MM.1S (cell line): ENCODE results near the gene DHX29.
"Not testable (repeated sequence)": the region's sequence is repeated elsewhere in the genome, so short reads cannot be mapped to it uniquely, and the experiment has no call there.

Experiments used
- DNase-seq: peaks from one replicate; pipeline ENCODE4 v3.0.0-alpha.2; 2015
- H2AFZ ChIP-seq: fragments of 300-600 bp; sonication (generic); 2 replicates; pipeline ENCODE4 v1.6.0; 2016; ENCODE audit warnings: antibody characterized with exemption, low read length
- H3F3A ChIP-seq: fragments of 300-600 bp; sonication (generic); 2 replicates; pipeline ENCODE4 v1.6.1; 2016; ENCODE audit warnings: mild to moderate bottlenecking, antibody characterized with exemption, low read length, moderate library complexity, mixed read lengths; ENCODE audit not compliant: insufficient read depth
- H3K27ac ChIP-seq: fragments of 300-600 bp; sonication (generic); 2 replicates; pipeline ENCODE4 v1.5.1; 2016; ENCODE audit warnings: mild to moderate bottlenecking, low read length
- H3K27me3 ChIP-seq: fragments of 300-600 bp; sonication (generic); replicated peaks from 2 replicates; pipeline ENCODE4 v1.6.0; 2016; ENCODE audit warnings: low read length; ENCODE audit not compliant: insufficient read depth
- H3K36me3 ChIP-seq: fragments of 300-600 bp; sonication (generic); replicated peaks from 2 replicates; pipeline ENCODE4 v1.6.1; 2016; ENCODE audit warnings: mild to moderate bottlenecking, low read length, mixed read lengths; ENCODE audit not compliant: insufficient read depth
- H3K4me1 ChIP-seq: fragments of 300-600 bp; sonication (generic); 2 replicates; pipeline ENCODE4 v1.6.1; 2016; ENCODE audit warnings: low read length, mixed read lengths
- H3K4me2 ChIP-seq: fragments of 300-600 bp; sonication (generic); 2 replicates; pipeline ENCODE4 v1.6.0; 2016; ENCODE audit warnings: low read depth, low read length
- H3K4me3 ChIP-seq: fragments of 300-600 bp; sonication (generic); 2 replicates; pipeline ENCODE4 v1.5.1; 2016; ENCODE audit warnings: low read length, mixed read lengths
- H3K79me2 ChIP-seq: fragments of 300-600 bp; sonication (generic); 2 replicates; pipeline ENCODE4 v1.6.1; 2016; ENCODE audit warnings: mixed run types, low read length, mixed read lengths
- H3K9ac ChIP-seq: fragments of 300-600 bp; sonication (generic); 2 replicates; pipeline ENCODE4 v1.6.1; 2016; ENCODE audit warnings: low read length, mixed read lengths
- H3K9me2 ChIP-seq: fragments of 300-600 bp; sonication (generic); replicated peaks from 2 replicates; pipeline ENCODE4 v1.6.1; 2016; ENCODE audit warnings: mild to moderate bottlenecking, low read length, mixed read lengths; ENCODE audit not compliant: insufficient read depth
- H3K9me3 ChIP-seq: fragments of 300-600 bp; sonication (generic); replicated peaks from 2 replicates; pipeline ENCODE4 v1.6.1; 2016; ENCODE audit warnings: mild to moderate bottlenecking, low read length, mixed read lengths; ENCODE audit not compliant: insufficient read depth
- H4K20me1 ChIP-seq: fragments of 300-600 bp; sonication (generic); 2 replicates; pipeline ENCODE4 v1.6.1; 2016; ENCODE audit warnings: mild to moderate bottlenecking, low read length, moderate library complexity, mixed read lengths; ENCODE audit not compliant: insufficient read depth
- CTCF ChIP-seq: fragments of 300-600 bp; sonication (generic); IDR thresholded peaks from 2 replicates; pipeline ENCODE4 v1.5.1; 2016; ENCODE audit warnings: antibody characterized with exemption, low read length, mixed read lengths
- EZH2 ChIP-seq: fragments of 300-600 bp; sonication (generic); optimal IDR thresholded peaks from 2 replicates; pipeline ENCODE3; 2017; ENCODE audit warnings: low read depth, mild to moderate bottlenecking, antibody characterized with exemption, low read length, mixed read lengths
- EZH2phosphoT487 ChIP-seq: fragments of 300-600 bp; sonication (generic); IDR thresholded peaks from 2 replicates; pipeline ENCODE4 v1.6.1; 2018; ENCODE audit warnings: antibody characterized with exemption, low read length

The DHX29 gene

GRCh38 chr5:55319491-55319890, 12.0 kb upstream of the DHX29 start:
- H3K36me3 ChIP-seq = no peaks in the 10 kb centered on the region; the same call in 1 of the 2 replicates
- H3K4me2 ChIP-seq = no peak overlapping the region
- H3K79me2 ChIP-seq = peaks cover 94% of the 10 kb centered on the region
- H3K4me3 ChIP-seq = no peak overlapping the region
- peaks cover 22% of the 10 kb centered on the region; the same call in 1 of the 2 replicates for H4K20me1 ChIP-seq
- no peak overlapping the region for H3K27ac ChIP-seq
- DNase-seq = no peak
- H3K9me2 ChIP-seq = no peaks in the 10 kb centered on the region
- H3K9ac ChIP-seq = no peak overlapping the region
- H3K27me3 ChIP-seq = no peaks in the 10 kb centered on the region
- no peak overlapping the region for H2AFZ ChIP-seq
- no peaks in the 10 kb centered on the region for H3K4me1 ChIP-seq
- TF ChIP-seq EZH2phosphoT487 (no peak), EZH2 (no peak), CTCF (no peak)
- H3F3A ChIP-seq = no peaks in the 10 kb centered on the region
- H3K9me3 ChIP-seq = no peaks in the 10 kb centered on the region

- not testable (repeated sequence) for H3K27ac ChIP-seq, H2AFZ ChIP-seq, H3K36me3 ChIP-seq, H3K9me3 ChIP-seq, DNase-seq, H3K27me3 ChIP-seq, H3K9me2 ChIP-seq, H3F3A ChIP-seq, H3K4me1 ChIP-seq, H3K9ac ChIP-seq, H3K4me3 ChIP-seq, H3K4me2 ChIP-seq
- peaks cover 31% of the 10 kb centered on the region; the same call in 1 of the 2 replicates for H4K20me1 ChIP-seq
- peaks cover 98% of the 10 kb centered on the region for H3K79me2 ChIP-seq
These were observed 10.7 kb upstream of the DHX29 start for GRCh38 chr5:55318237-55318636.

GRCh38 chr5:55316837-55317236, 9.3 kb upstream of the DHX29 start:
- Histone ChIP-seq H2AFZ (no peak overlapping the region), H3K4me3 (no peak overlapping the region), H3K4me1 (no peaks in the 10 kb centered on the region), H3F3A (no peaks in the 10 kb centered on the region), H4K20me1 (peaks cover 31% of the 10 kb centered on the region; the same call in 1 of the 2 replicates), H3K9me2 (no peaks in the 10 kb centered on the region), H3K36me3 (no peaks in the 10 kb centered on the region; the same call in 1 of the 2 replicates), H3K9ac (no peak overlapping the region), H3K27me3 (no peaks in the 10 kb centered on the region), H3K27ac (no peak overlapping the region), H3K9me3 (no peaks in the 10 kb centered on the region), H3K79me2 (peaks cover 99% of the 10 kb centered on the region), H3K4me2 (no peak overlapping the region)
- TF ChIP-seq CTCF (no peak), EZH2 (no peak), EZH2phosphoT487 (no peak)
- DNase-seq = no peak

- Histone ChIP-seq H3K9ac (no peak overlapping the region), H2AFZ (no peak overlapping the region), H3K4me3 (no peak overlapping the region), H3K79me2 (peaks cover 99% of the 10 kb centered on the region), H3K4me2 (no peak overlapping the region), H3K9me2 (no peaks in the 10 kb centered on the region), H3K27ac (no peak overlapping the region), H4K20me1 (peaks cover 32% of the 10 kb centered on the region; the same call in 1 of the 2 replicates), H3F3A (no peaks in the 10 kb centered on the region), H3K36me3 (no peaks in the 10 kb centered on the region; the same call in 1 of the 2 replicates), H3K4me1 (no peaks in the 10 kb centered on the region), H3K27me3 (no peaks in the 10 kb centered on the region), H3K9me3 (no peaks in the 10 kb centered on the region)
- TF ChIP-seq EZH2 (no peak), EZH2phosphoT487 (no peak), CTCF (no peak)
- DNase-seq = no peak
These were observed 8.8 kb upstream of the DHX29 start for GRCh38 chr5:55316289-55316688.
